Measurements from ENCODE around the gene CYP4B1. TPM values are rescaled to one million over a fixed set of nuclear protein-coding genes. Genes with fewer than 3 reads are reported as not detected.

CYP4B1 gene
- total and polyA plus RNA-seq, 8 donors, result 0.75 to 110 (median 6.4) TPM

DNA sequence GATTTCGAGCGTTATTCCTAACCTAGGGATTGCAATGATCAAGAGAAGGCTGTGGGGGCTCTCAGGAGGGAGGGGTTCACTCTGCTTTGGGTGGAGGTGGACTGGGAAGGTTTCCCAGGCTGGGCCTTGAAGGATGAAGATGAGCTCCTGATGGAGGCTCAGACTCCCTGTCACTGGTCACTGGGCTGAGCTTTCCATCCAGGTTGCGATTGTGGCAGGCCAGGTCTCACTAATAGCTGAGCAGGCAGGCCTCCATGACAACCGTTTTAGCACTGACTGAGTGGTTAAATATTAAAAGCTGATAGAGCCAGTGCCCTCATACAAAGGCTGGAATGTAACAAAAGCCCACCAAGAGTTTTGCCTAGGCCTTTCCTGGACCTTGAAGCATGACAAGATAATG, 43.7 kb upstream of the CYP4B1 start:
- DNase-seq, result peak in 1 of 2 donors; percentile 63
- intact Hi-C loops (cut with DNase I; ENCODE audit: low total_unique reads), result no loop called here
- Histone ChIP-seq H3K27me3 (peaks cover 0 to 8% (median 0%) of the 10 kb centered on the region in 3 donors), H3K4me1 (peaks cover 10 to 40% (median 21%) of the 10 kb centered on the region in 4 donors), H3K36me3 (no peaks in the 10 kb centered on the region), H3K4me3 (no peak overlapping the region), H3K9me3 (no peaks in the 10 kb centered on the region), H3K27ac (peak overlapping the region; percentile 28 to 73 (median 64))
- 28 to 60% (median 53%) methylated on average over 4 of the region's 4 CpGs for WGBS, 5 donors
- TF ChIP-seq CTCF (IDR thresholded peaks at IDR 0.05) (no peak), POLR2A (IDR thresholded peaks at IDR 0.05) (no peak), POLR2AphosphoS5 (IDR thresholded peaks at IDR 0.05) (no peak), EP300 (IDR thresholded peaks at IDR 0.05) (no peak)

DNA sequence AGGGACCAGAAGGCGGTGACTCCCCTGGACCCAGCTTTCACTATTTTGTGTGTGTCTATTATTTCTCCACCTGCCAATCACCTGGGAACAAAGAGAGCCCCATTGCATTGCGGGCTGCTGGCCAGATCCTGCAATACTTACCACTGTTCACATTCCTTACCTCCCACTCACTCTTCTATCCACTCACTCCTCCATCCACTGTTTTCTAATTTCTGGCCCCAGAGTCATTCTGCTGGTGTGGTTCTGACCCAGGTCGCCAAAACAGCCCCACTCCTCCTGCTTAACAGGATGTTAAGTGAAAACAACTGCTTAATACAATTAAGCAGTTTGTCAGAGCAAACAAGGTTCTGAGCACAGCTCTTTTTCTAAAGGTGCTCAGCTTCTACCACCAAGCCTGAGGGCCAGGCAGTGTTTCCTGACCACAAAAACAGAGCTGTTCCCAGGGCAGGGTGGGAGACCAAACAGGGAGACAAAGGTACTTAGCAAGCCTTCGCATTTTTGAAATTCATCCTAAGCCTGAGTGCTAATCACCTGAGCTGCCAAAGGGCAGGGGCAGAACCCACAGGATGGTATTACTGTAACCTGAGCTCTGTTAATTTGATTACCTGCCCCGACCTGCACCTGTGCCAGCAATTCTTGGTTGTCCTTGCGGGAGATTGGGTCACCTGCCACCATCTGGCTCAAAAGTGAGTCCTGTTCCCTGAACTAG, 41.4 kb upstream of the CYP4B1 start:
- H3K36me3 ChIP-seq, result no peaks in the 10 kb centered on the region
- intact Hi-C loops (cut with DNase I; ENCODE audit: low total_unique reads), result no loop called here
- peak; percentile 41 to 85 for DNase-seq
- H3K4me1 ChIP-seq, result peaks cover 10 to 40% (median 21%) of the 10 kb centered on the region in 4 donors
- TF ChIP-seq CTCF (IDR thresholded peaks at IDR 0.05), result no peak
- peak in 1 of 3 donors; percentile 18 for TF ChIP-seq POLR2AphosphoS5 (IDR thresholded peaks at IDR 0.05)
- no peak for TF ChIP-seq POLR2A (IDR thresholded peaks at IDR 0.05)
- TF ChIP-seq EP300 (IDR thresholded peaks at IDR 0.05), result no peak
- H3K9me3 ChIP-seq, result no peaks in the 10 kb centered on the region
- 19 to 28% (median 26%) methylated on average over 6 of the region's 6 CpGs for WGBS, 5 donors
- H3K27ac ChIP-seq, result peak overlapping the region; percentile 44 to 67 (median 58)
- no peak overlapping the region for H3K4me3 ChIP-seq
- no peaks in the 10 kb centered on the region for H3K27me3 ChIP-seq

DNA sequence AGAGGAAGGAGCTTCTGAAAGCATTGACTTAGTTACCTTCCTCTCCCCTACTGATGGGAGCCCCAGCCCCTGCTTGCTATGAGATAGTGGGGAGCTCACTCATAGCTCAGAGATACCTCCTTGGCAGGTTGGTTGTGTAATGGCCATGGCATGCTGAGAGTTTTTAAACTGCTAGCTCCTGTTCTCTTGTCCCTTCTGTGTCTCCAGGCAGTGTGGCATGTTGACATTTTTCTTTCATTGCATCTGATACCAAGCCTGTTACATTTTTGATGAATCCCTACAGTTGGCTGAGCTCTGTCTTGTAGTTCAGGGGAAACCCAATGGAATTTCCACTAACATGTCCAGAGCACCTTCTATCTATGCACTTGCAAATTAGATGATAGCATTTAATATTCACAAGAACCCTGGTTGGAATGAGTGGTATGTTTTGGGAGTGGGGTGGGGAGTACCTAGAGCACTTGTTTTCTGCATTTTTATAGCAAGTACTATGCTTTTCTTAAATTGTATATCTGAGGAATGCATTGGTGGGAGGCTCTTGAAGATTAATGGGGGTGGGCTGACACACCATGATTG, 40.8 kb upstream of the CYP4B1 start:
- Histone ChIP-seq H3K27ac (peak overlapping the region; percentile 44 to 67 (median 58)), H3K9me3 (no peaks in the 10 kb centered on the region), H3K36me3 (no peaks in the 10 kb centered on the region), H3K4me3 (no peak overlapping the region), H3K4me1 (peaks cover 10 to 40% (median 21%) of the 10 kb centered on the region in 4 donors), H3K27me3 (no peaks in the 10 kb centered on the region)
- intact Hi-C loops (cut with DNase I; ENCODE audit: low total_unique reads), result no loop called here
- TF ChIP-seq POLR2AphosphoS5 (IDR thresholded peaks at IDR 0.05) (no peak), POLR2A (IDR thresholded peaks at IDR 0.05) (no peak), EP300 (IDR thresholded peaks at IDR 0.05) (no peak), CTCF (IDR thresholded peaks at IDR 0.05) (no peak)
- no peak for DNase-seq

- no peaks in the 10 kb centered on the region for H3K9me3 ChIP-seq
- H3K4me3 ChIP-seq, result no peak overlapping the region
- H3K27me3 ChIP-seq, result no peaks in the 10 kb centered on the region
- H3K36me3 ChIP-seq, result no peaks in the 10 kb centered on the region
- no peak overlapping the region for H3K27ac ChIP-seq
- no peak for DNase-seq
- intact Hi-C loops (cut with DNase I; ENCODE audit: low total_unique reads), result no loop called here
- TF ChIP-seq CTCF (IDR thresholded peaks at IDR 0.05), result no peak
- TF ChIP-seq EP300 (IDR thresholded peaks at IDR 0.05), result no peak
- TF ChIP-seq POLR2A (IDR thresholded peaks at IDR 0.05), result no peak
- TF ChIP-seq POLR2AphosphoS5 (IDR thresholded peaks at IDR 0.05), result no peak
- WGBS, 5 donors, result 72 to 90% (median 88%) methylated on average over 2 of the region's 2 CpGs
- H3K4me1 ChIP-seq, result peaks cover 5 to 23% (median 12%) of the 10 kb centered on the region in 4 donors
Measured at GRCh38 chr1:46760558-46761166, 38.2 kb upstream of the CYP4B1 start.
